OCI-LY1 (cell line): ENCODE results near the gene KCNMA1.

Experiments
- CTCF ChIP-seq: fragments of 200-600 bp; sonication (generic), shearing (Covaris generic); IDR thresholded peaks from 2 replicates; pipeline ENCODE4 v1.5.1; 2017; ENCODE audit warnings: mild to moderate bottlenecking, antibody characterized with exemption, low read length, moderate library complexity, mixed read lengths
- EZH2 ChIP-seq: fragments of 200-600 bp; sonication (generic), shearing (Covaris generic); IDR thresholded peaks from 2 replicates; pipeline ENCODE4 v1.8.0; 2017; ENCODE audit warnings: borderline replicate concordance, mixed run types, mild to moderate bottlenecking, antibody characterized with exemption, low read length, moderate library complexity, mixed read lengths

GRCh38 chr10:77493851-77494261, 143.8 kb downstream of the KCNMA1 start:
- no peak for TF ChIP-seq CTCF
- TF ChIP-seq EZH2 = no peak
